GM12891 (cell line): ENCODE results near the gene TBC1D22A.

Source experiments
- PAX5 ChIP-seq: IDR thresholded peaks from 2 replicates; pipeline ENCODE4 v1.6.1; 2011; ENCODE audit warnings: low read length, moderate library complexity, mild to moderate bottlenecking; ENCODE audit not compliant: insufficient read depth, severe bottlenecking
- POLR2A ChIP-seq: IDR thresholded peaks from 2 replicates; pipeline ENCODE4 v1.6.1; 2011; ENCODE audit warnings: low read depth, low read length, control low read depth
- POLR2AphosphoS5 ChIP-seq: IDR thresholded peaks from 2 replicates; pipeline ENCODE4 v1.6.1; 2011; ENCODE audit warnings: low read depth, low read length, control low read depth
- SPI1 ChIP-seq: IDR thresholded peaks from 2 replicates; pipeline ENCODE4 v1.6.1; 2011; ENCODE audit warnings: low read depth, low read length, control low read depth
- TAF1 ChIP-seq: IDR thresholded peaks from 2 replicates; pipeline ENCODE4 v1.6.1; 2011; ENCODE audit warnings: low read depth, low read length, control low read depth

DNA sequence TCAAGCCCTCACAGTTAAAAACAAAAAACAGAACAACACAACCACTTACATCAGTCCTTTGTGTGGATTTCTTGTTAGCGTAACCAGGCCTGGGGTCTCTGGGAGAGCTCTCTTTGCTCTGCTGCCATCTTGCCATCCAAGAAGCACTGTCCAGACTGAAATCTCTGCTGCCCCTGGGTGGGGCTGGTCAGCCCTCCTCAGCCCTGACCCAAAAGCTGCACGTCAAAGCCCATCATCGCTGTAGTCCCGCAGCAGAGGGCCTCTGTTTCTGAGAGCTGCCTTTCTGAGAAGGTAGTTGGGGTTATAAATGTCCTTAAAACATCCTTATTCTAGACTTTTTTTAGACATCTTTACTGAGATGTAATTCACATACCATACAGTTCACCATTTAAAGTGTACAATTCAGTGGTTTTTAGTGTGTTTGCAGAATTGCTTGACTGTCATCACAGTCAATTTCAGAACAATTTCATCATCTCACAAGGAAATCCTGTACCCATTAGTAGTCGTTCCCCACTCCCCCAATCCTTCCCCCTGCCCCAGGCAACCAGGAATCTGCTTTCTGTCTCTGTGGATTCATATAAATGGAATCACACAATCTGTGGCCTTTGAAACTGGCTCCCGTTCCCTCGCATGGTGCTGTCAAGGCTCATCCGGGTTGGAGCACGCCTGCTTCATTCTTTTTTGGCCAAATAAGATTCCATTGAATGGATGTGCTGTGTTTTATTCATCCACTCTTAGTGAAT is 94.9 kb downstream of the TBC1D22A start:
- TF ChIP-seq SPI1 (no peak), POLR2A (no peak), POLR2AphosphoS5 (no peak), TAF1 (no peak), PAX5 (no peak)
